Progenitor cell of endocrine pancreas (in vitro differentiated cells): ENCODE results near the gene PGAP3. TPM values are rescaled to one million over a fixed set of nuclear protein-coding genes. Genes with fewer than 3 reads are reported as not detected.

Experiments
- DNase-seq: peaks from one replicate; pipeline ENCODE4 v3.0.0; 2021; ENCODE audit warnings: low spot score; ENCODE audit not compliant: unreplicated experiment
- H3K27ac Mint-ChIP-seq: 2 replicates; pipeline ENCODE4 v1.8.0; 2021; ENCODE audit warnings: mild to moderate bottlenecking, moderate library complexity, mixed read lengths
- H3K27me3 Mint-ChIP-seq: 2 replicates; pipeline ENCODE4 v1.8.0; 2021; ENCODE audit warnings: mixed read lengths
- H3K36me3 Mint-ChIP-seq: 2 replicates; pipeline ENCODE4 v1.8.0; 2022; ENCODE audit warnings: mixed read lengths; ENCODE audit not compliant: insufficient read depth
- H3K4me1 Mint-ChIP-seq: 2 replicates; pipeline ENCODE4 v1.8.0; 2021; ENCODE audit warnings: low read depth, mixed read lengths
- H3K4me3 Mint-ChIP-seq: 2 replicates; pipeline ENCODE4 v1.8.0; 2021; ENCODE audit warnings: low read depth, mild to moderate bottlenecking, moderate library complexity, mixed read lengths
- H3K9me3 Mint-ChIP-seq: 2 replicates; pipeline ENCODE4 v1.8.0; 2021; ENCODE audit warnings: low read depth, mixed read lengths
- total RNA-seq: library from RNA; stranded (reverse); gene quantifications from 2 replicates; pipeline ENCODE4 v1.2.1, GENCODE V29; 2021
- TF ChIP-seq, protein P1 (sequence below): fragments of 200-600 bp; sonication (generic); IDR thresholded peaks from one replicate; pipeline ENCODE4 v1.5.0; 2021; ENCODE audit warnings: antibody characterized with exemption, mild to moderate bottlenecking; ENCODE audit not compliant: unreplicated experiment

PGAP3 gene
- total RNA-seq, 1 donor from 2014 or later = 40.1 TPM

DNA sequence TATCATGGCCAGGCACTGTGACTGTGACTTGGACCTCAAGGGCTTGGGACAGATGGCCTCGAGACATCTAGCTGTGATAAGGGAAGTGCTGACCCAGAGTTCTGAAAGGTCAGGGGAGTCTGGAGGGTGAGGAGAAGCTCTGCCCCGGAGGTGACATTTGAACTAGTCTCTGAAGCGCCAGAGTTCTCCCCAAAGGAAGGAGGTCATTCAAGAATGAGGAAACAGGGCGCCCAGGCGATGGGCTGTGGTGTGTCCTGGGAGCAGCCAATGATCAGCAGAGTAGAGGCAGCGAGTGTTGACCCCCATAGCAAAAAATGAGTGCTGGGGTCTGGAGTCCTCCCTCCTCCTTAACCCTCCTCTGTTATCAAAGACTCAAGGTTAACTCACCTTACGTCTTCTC lies 46.0 kb downstream of the PGAP3 start:
- Mint-ChIP-seq H3K36me3 (no peaks in the 10 kb centered on the region), H3K27me3 (no peaks in the 10 kb centered on the region), H3K9me3 (no peaks in the 10 kb centered on the region), H3K4me1 (peaks cover 16% of the 10 kb centered on the region), H3K4me3 (no peak overlapping the region), H3K27ac (no peak overlapping the region)
- DNase-seq = no peak
- TF ChIP-seq, protein P1, sequence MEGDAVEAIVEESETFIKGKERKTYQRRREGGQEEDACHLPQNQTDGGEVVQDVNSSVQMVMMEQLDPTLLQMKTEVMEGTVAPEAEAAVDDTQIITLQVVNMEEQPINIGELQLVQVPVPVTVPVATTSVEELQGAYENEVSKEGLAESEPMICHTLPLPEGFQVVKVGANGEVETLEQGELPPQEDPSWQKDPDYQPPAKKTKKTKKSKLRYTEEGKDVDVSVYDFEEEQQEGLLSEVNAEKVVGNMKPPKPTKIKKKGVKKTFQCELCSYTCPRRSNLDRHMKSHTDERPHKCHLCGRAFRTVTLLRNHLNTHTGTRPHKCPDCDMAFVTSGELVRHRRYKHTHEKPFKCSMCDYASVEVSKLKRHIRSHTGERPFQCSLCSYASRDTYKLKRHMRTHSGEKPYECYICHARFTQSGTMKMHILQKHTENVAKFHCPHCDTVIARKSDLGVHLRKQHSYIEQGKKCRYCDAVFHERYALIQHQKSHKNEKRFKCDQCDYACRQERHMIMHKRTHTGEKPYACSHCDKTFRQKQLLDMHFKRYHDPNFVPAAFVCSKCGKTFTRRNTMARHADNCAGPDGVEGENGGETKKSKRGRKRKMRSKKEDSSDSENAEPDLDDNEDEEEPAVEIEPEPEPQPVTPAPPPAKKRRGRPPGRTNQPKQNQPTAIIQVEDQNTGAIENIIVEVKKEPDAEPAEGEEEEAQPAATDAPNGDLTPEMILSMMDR = no peak

DNA sequence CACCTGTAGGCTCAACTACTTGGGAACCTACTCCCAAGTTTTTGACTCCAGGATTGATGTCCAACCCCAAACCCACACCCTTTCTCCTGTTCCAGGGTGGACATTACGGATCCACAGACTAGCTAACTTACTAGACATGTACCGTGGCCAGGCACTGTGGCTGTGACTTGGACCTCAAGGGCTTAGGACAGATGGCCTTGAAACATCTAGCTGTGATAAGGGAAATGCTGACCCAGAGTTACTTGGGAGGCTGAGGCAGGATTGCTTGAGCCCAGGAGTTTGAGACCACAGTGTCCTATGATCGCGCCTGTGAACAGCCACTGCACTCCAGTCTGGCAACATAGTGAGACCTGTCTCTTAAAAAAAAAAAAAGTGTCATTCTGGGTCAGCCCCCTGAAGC lies 46.8 kb downstream of the PGAP3 start:
- Mint-ChIP-seq H3K36me3 (no peaks in the 10 kb centered on the region), H3K27ac (no peak overlapping the region), H3K4me1 (peaks cover 19% of the 10 kb centered on the region), H3K4me3 (no peak overlapping the region), H3K9me3 (no peaks in the 10 kb centered on the region), H3K27me3 (no peaks in the 10 kb centered on the region)
- TF ChIP-seq, protein P1 = no peak
- DNase-seq = no peak

DNA sequence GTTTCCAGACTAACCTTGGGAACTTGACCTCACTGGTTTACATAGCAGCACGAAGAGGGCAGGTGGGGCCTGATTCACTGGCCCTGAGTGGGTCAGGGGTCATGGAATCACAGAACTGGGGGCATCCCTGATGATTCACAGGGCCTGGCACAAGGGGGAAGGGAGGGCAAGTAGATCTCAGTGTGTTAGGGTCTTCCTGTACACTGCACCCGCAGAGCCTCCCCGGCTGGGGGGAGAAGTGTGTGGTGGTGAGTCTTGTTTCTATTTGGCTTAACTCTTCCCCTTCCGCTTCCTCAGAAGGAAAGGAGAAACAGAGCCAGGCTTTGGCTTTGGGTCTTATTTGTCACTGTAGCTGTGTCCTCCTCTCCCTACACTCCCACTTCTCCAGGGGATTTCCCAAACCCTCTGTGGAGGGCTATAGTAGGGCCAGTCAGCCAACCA lies 47.2 kb downstream of the PGAP3 start:
- Mint-ChIP-seq H3K27me3 (no peaks in the 10 kb centered on the region), H3K27ac (no peak overlapping the region), H3K9me3 (no peaks in the 10 kb centered on the region), H3K4me1 (peaks cover 19% of the 10 kb centered on the region), H3K4me3 (no peak overlapping the region), H3K36me3 (no peaks in the 10 kb centered on the region)
- no peak for DNase-seq
- TF ChIP-seq, protein P1 = no peak

DNA sequence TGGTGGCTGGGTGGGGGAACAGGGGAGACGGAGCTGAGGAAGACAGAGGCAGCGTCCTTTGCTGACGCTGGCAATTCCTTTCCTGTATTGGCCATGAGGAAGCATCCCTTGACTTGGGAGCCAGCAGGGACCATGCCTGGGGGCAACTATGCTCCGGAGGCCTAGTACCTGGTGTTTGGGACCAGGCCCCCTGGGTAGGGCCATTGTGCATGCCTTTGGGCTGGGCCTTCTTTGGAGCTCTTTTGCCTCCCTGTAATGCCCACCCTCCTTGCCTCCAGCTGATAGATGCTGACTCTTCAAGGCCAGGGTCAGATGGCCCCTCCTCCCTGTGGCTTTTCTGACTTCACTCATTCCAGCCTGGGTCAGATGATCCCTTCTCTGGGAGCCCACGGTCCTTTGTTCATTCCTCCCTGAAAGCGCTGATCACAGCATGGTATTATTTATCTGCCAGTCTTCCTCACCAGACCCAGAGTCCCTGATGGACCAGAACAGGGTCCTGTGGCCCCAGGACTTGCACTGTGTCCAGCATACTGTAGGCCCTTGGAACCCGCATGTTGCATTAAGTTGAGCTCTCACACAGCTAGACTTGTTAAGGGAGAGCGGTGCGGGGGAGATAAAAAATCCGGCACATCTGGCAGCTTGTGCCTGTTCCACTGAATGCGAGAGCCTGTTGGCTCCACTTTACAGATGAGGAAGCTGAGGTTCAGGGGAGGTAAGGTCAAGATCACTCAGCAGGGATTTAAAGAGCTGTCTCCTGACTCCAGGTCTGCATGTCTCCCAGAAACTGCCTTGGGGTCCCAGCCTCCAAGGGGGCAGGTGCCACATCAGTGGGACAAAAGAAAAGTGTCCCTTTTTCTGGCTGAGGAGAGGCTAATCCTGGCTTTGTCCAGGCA lies 48.0 kb downstream of the PGAP3 start:
- H3K27ac Mint-ChIP-seq = no peak overlapping the region
- TF ChIP-seq, protein P1 = no peak
- H3K36me3 Mint-ChIP-seq = no peaks in the 10 kb centered on the region
- no peak overlapping the region for H3K4me3 Mint-ChIP-seq
- no peak for DNase-seq
- no peaks in the 10 kb centered on the region for H3K27me3 Mint-ChIP-seq
- no peaks in the 10 kb centered on the region for H3K9me3 Mint-ChIP-seq
- peaks cover 16% of the 10 kb centered on the region for H3K4me1 Mint-ChIP-seq

DNA sequence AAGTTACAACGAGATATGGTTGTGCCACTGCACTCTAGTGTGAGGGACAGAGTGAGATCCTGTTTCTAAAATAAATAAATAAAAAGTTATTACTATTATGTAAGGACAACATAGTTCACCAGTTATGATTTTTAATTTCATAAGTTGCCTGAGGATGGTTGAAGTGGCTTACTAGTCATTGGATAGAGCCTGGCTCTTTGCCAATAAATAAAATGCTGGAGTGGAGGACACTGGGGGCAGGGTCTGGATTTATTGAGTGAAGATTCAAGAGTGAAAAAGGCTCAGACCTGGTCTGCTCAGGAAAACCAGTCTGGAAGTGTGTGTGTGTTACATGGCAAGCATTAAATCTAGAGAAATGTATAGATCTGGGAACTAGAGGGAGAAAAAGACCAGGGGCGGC lies 48.8 kb downstream of the PGAP3 start:
- TF ChIP-seq, protein P1 = no peak
- H3K9me3 Mint-ChIP-seq = no peaks in the 10 kb centered on the region
- H3K4me3 Mint-ChIP-seq = no peak overlapping the region
- peaks cover 15% of the 10 kb centered on the region for H3K4me1 Mint-ChIP-seq
- no peaks in the 10 kb centered on the region for H3K27me3 Mint-ChIP-seq
- no peaks in the 10 kb centered on the region for H3K36me3 Mint-ChIP-seq
- no peak overlapping the region for H3K27ac Mint-ChIP-seq
- DNase-seq = no peak
